Activated CD4-positive, alpha-beta T cell treated with anti-CD3 and anti-CD28 coated beads, Interleukin-2, amount 10 ng/mL, durations not matched to agents 7 days and 5 days (primary cell): ENCODE results near the gene ERP27. TPM values are rescaled to one million over a fixed set of nuclear protein-coding genes. Genes with fewer than 3 reads are reported as not detected.
A peak's percentile ranks its signal among the peaks of the same experiment; 100 is the strongest.

Source experiments
- CTCF ChIA-PET: fragments of 350-600 bp; sonication (Branson Sonifier 250); formaldehyde crosslinking; loops from one replicate; lab custom pipeline; 2021; ENCODE audit warnings: antibody characterized with exemption; lab: Charles Lee
- POLR2A ChIA-PET: fragments of 350-600 bp; sonication (Branson Sonifier 250); formaldehyde crosslinking; loops from one replicate; lab custom pipeline; 2021; ENCODE audit warnings: antibody characterized with exemption; lab: Charles Lee
- DNase-seq: peaks from one replicate; pipeline ENCODE4 v3.0.0-alpha.2; 2020
- H3K27ac Mint-ChIP-seq: one replicate; pipeline ENCODE4 v1.8.0; 2021; ENCODE audit warnings: mild to moderate bottlenecking, moderate library complexity, mixed read lengths
- H3K27me3 Mint-ChIP-seq: one replicate; pipeline ENCODE4 v1.8.0; 2021; ENCODE audit warnings: mixed read lengths
- H3K36me3 Mint-ChIP-seq: one replicate; pipeline ENCODE4 v1.8.0; 2021; ENCODE audit warnings: low read depth, mixed read lengths
- H3K4me1 Mint-ChIP-seq: one replicate; pipeline ENCODE4 v1.8.0; 2021; ENCODE audit warnings: mixed read lengths
- H3K4me3 Mint-ChIP-seq: one replicate; pipeline ENCODE4 v1.8.0; 2021; ENCODE audit warnings: mild to moderate bottlenecking, moderate library complexity, mixed read lengths
- H3K9me3 Mint-ChIP-seq: one replicate; pipeline ENCODE4 v1.8.0; 2021; ENCODE audit warnings: mixed read lengths
- total RNA-seq, 2 experiments: library from RNA; stranded (reverse); gene quantifications; one replicate each; pipeline ENCODE4 v1.2.3, GENCODE V29; 2021

Gene ERP27
- total RNA-seq, 2 experiments from 2014 or later, result 8.3 to 11.3 TPM

DNA sequence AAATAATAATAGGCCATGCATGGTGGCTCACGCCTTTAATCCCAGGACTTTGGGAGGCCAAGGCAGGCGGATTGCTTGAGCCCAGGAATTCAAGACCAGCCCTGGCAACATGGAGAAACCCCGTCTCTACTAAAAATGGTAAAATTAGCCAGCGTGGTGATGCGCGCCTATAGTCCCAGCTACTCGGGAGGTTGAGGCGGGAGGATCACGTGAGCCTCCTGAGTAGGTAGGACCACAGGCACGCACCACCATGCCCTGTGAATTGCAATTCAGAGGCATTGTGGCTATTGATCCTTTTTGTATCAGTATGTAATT, 20.7 kb upstream of the ERP27 start:
- Mint-ChIP-seq H3K27ac (peak overlapping the region; percentile 99), H3K27me3 (no peaks in the 10 kb centered on the region), H3K36me3 (peaks cover 68% of the 10 kb centered on the region), H3K4me1 (peaks cover 49% of the 10 kb centered on the region), H3K4me3 (peak overlapping the region; percentile 98), H3K9me3 (peaks cover 2% of the 10 kb centered on the region)
- ChIA-PET POLR2A (interaction anchor here (1.1 to 1.2 kb wide), 2 partner anchors 11 to 188 kb away, joined by 3 to 6 read pairs; a partner anchor contains a TSS), CTCF (interaction anchor here (1.3 to 1.5 kb wide), 2 partner anchors 10 to 14 kb away, joined by 3 to 4 read pairs; no protein-coding TSS in a partner anchor)
- DNase-seq, result no peak

DNA sequence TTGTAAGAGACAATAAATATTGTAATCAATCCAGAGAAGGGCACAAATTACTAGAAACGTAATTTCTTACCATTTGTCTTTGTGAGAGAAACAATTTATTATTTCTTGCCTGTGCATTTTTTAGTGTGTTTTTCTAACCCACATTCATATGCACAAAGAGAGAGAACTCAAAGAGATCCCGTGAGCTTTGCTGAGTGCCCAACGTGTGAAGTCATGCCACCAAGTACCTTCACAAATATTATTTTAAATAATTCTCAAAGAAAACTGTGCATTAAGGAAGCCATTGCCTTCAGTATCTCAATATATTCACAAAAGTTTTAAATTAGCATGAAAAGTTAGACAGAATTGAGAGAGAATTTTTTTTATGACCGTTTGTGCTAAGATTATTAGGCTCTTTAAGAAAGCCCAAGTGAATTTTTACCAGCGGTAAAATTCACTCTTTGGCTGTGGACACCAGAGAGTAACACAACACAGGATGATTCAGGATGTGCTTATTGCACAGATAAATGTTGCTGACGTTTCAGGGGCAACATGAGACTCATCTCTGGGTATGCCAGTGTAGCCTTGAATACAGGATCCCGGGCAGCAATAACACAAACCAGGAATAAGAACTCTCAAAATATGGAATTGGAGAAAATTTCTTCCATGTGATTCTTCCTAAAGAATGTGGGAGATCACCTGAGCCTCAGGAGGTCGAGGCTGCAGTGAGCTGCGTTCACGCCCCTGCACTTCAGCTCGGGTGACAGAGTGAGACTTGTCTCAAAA, 20.2 kb upstream of the ERP27 start:
- ChIA-PET POLR2A (interaction anchor here (1.2 to 1.3 kb wide), 2 partner anchors 10 to 188 kb away, joined by 3 to 6 read pairs; a partner anchor contains a TSS), CTCF (interaction anchor here (1.3 to 1.8 kb wide), 4 partner anchors 10 to 263 kb away, joined by 3 to 4 read pairs (median 4); partner anchors contain the start of gene RERG)
- peak overlapping the region; percentile 99 for H3K27ac Mint-ChIP-seq
- H3K27me3 Mint-ChIP-seq, result no peaks in the 10 kb centered on the region
- DNase-seq, result no peak
- H3K4me3 Mint-ChIP-seq, result peak overlapping the region; percentile 98
- peaks cover 70% of the 10 kb centered on the region for H3K36me3 Mint-ChIP-seq
- peaks cover 49% of the 10 kb centered on the region for H3K4me1 Mint-ChIP-seq
- no peaks in the 10 kb centered on the region for H3K9me3 Mint-ChIP-seq

DNA sequence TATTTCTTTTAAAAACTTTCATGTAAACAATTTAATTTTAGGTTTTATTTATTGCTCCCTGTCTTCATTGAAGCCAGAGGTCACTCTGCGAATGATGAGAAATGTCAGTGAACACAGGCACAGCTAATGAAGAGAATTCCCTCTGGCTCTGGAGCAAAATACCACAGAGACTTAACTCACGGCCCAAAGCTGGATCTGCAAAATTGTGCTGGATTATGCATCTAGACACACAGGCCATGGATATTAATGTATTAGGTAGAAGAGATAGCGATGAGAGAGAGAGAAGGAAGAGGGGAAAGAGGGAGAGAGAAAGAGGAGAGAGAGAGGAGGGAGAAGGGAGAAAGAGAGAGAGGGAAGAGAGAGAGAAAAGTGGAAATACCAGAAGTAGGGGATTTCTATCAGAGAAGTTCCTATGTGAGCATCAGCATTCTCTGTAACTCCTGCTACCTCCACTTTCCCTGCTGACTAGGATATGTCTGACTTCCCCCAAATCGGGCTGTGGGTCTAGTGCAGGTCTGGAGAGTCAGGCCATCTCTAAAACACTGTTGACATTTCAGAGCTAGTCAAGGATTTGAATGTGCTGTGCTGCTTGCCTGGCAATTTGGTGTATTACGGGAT, 19.3 kb upstream of the ERP27 start:
- peak overlapping the region; percentile 98 for H3K4me3 Mint-ChIP-seq
- H3K27me3 Mint-ChIP-seq, result no peaks in the 10 kb centered on the region
- POLR2A ChIA-PET, result interaction anchor here (1.3 kb wide), 1 partner anchor 187 kb away, joined by 3 read pairs; a partner anchor contains a TSS
- no peak for DNase-seq
- H3K36me3 Mint-ChIP-seq, result peaks cover 76% of the 10 kb centered on the region
- H3K27ac Mint-ChIP-seq, result peak overlapping the region; percentile 99
- CTCF ChIA-PET, result interaction anchor here (1.5 to 1.8 kb wide), 3 partner anchors 10 to 264 kb away, joined by 3 to 4 read pairs (median 4); partner anchors contain the start of gene RERG
- H3K4me1 Mint-ChIP-seq, result peaks cover 49% of the 10 kb centered on the region
- H3K9me3 Mint-ChIP-seq, result no peaks in the 10 kb centered on the region

DNA sequence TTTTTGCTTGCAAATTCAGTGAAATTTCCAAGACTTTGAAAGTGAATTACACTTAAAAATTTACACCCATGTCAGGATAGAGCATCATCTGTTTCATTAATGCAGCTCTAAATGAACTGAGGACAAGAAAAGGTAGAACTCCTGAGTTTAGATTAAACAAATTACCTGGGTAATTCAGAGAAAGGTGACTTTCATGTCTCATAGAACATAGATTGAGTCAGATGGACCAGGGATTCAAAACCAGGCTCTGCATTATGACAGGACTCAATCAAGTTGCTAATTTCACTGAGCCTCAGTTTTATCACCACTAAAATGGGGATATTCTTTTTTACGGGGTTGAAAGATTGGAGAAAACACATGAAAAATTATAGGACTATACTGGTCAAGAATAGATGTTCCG, 18.6 kb upstream of the ERP27 start:
- POLR2A ChIA-PET, result interaction anchor here (1.0 to 1.3 kb wide), 2 partner anchors 186 to 187 kb away, joined by 3 to 4 read pairs; a partner anchor contains a TSS
- H3K36me3 Mint-ChIP-seq, result peaks cover 83% of the 10 kb centered on the region
- peak overlapping the region; percentile 98 for H3K4me3 Mint-ChIP-seq
- H3K9me3 Mint-ChIP-seq, result no peaks in the 10 kb centered on the region
- H3K27me3 Mint-ChIP-seq, result no peaks in the 10 kb centered on the region
- peaks cover 54% of the 10 kb centered on the region for H3K4me1 Mint-ChIP-seq
- DNase-seq, result no peak
- CTCF ChIA-PET, result interaction anchor here (1.5 to 1.8 kb wide), 2 partner anchors 9 to 265 kb away, joined by 4 read pairs; partner anchors contain the start of gene RERG
- peak overlapping the region; percentile 81 for H3K27ac Mint-ChIP-seq

DNA sequence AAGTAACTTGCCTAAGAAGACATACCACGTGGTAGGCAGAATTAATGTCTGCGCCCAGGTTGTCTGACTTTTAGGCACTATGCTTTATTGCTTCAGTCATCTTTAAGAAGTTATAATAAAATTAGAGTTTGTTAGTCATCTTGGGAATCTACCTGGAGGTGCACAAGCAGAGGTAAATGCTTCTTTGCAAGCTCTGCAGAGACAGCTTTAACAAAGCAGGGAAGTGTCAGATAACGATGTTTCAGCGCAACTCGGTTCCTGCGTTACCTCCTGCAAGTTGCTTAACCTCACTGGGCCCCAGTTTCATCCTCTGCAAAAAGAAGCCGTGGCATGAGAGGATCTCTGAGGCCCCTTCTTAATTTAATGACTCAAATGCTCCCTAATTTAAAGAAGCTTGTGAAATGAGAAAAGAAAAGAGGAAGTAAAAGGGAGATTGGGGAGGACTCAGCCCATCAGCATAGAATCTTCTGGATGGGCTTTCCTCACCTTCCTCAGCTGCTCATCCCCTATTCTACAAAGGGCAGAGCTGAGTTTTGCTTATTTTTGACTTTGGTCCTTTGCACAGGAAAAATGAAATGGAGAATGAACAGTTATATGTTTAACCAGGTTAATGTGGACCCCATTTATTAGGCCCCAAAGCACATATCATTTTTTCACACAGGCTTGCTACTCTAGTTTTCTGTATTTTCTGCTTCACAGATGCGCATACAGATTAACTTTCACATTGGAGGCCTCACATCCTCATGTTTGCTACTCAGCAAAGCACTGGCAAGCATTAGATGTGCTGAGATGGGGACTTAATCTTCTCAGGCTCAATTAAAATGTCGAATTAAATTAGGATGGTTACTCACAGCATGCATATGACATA, 17.9 kb upstream of the ERP27 start:
- POLR2A ChIA-PET, result interaction anchor here (0.6 to 1.0 kb wide), 2 partner anchors 10 to 187 kb away, joined by 3 to 4 read pairs; no protein-coding TSS in a partner anchor
- Mint-ChIP-seq H3K36me3 (peaks cover 87% of the 10 kb centered on the region), H3K4me3 (peak overlapping the region; percentile 98), H3K27me3 (no peaks in the 10 kb centered on the region), H3K27ac (peak overlapping the region; percentile 81), H3K4me1 (peaks cover 60% of the 10 kb centered on the region), H3K9me3 (no peaks in the 10 kb centered on the region)
- DNase-seq, result peak; percentile 41
- CTCF ChIA-PET, result no interaction called here

DNA sequence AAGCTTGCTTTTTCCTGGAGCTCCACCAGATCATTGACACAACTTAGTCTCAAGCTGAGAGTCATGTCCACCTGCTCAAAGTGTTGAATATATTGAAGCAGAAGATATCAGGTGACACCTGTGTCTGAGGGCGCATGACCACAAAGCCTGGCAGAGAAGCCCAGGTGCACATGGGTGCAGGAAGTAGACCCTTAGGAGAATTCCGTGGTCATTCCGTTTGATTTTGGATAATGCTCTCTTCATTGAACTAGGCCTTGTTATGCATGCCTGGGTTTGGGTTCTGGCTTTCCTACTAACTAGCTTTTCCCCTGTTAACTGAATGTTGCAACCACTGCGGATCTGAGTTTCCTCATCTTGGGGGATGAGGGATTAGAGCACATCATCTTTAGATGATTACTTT, 15.9 kb upstream of the ERP27 start:
- H3K36me3 Mint-ChIP-seq, result peaks cover 86% of the 10 kb centered on the region
- DNase-seq, result no peak
- H3K4me3 Mint-ChIP-seq, result peak overlapping the region; percentile 73
- no peaks in the 10 kb centered on the region for H3K9me3 Mint-ChIP-seq
- peaks cover 80% of the 10 kb centered on the region for H3K4me1 Mint-ChIP-seq
- ChIA-PET CTCF (interaction anchor here (0.7 to 0.8 kb wide), 2 partner anchors 154 to 288 kb away, joined by 3 read pairs; no protein-coding TSS in a partner anchor), POLR2A (interaction anchor here (0.9 kb wide), 1 partner anchor 180 kb away, joined by 3 read pairs; no protein-coding TSS in a partner anchor)
- H3K27me3 Mint-ChIP-seq, result no peaks in the 10 kb centered on the region
- peak overlapping the region; percentile 91 for H3K27ac Mint-ChIP-seq

DNA sequence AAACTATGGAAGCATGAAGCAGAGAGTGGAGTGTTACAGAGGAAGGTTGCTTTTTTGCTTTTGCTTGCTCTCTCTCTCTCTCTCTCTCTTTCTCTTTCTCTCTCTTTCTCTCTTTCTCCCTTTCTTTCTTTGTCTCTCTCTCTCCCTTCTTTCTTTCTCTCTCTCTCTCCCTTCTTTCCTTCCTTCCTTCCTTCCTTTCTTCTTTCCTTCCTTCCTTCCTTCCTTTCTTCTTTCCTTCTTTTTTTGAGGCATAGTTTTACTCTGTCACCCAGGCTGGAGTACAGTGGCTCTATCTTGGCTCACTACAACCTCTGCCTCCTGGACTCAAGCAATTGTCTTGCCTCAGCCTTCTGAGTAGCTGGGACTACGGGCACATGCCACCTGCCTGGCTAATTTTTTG, 15.4 kb upstream of the ERP27 start:
- Mint-ChIP-seq H3K27ac (peak overlapping the region; percentile 91), H3K4me1 (peaks cover 86% of the 10 kb centered on the region), H3K27me3 (no peaks in the 10 kb centered on the region), H3K36me3 (peaks cover 86% of the 10 kb centered on the region), H3K9me3 (no peaks in the 10 kb centered on the region), H3K4me3 (peak overlapping the region; percentile 73)
- no peak for DNase-seq
- POLR2A ChIA-PET, result interaction anchor here (0.9 kb wide), 1 partner anchor 180 kb away, joined by 3 read pairs; no protein-coding TSS in a partner anchor
- CTCF ChIA-PET, result interaction anchor here (0.7 to 0.8 kb wide), 2 partner anchors 154 to 288 kb away, joined by 3 read pairs; no protein-coding TSS in a partner anchor

DNA sequence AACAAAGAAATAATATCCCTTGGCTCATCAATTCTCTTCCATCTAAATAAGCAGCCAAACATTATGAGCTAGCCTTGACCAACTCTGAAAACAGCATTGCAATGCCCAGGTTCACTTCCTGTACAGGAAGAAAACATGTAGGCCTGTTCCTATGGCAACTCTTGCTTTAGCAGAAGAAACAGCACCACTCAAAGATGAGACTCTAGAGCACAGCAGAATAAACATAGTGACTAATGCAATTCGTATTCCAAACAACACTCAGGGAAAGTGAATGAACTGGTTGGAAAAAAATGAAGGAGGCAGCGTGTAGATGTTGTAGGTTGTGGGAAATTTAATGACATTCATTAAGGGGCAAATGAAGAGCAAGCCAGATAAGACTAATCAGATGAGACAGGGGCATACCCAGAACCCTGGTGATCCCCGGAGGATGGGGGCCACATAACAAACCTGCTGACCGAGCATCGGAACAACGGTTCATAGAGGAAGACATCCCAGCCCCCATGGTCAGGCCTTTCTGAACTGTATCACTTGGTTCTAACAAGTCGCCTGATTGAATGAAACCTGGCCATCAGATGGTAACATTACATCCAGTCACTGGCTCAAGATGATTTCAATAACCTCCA, 14.1 kb upstream of the ERP27 start:
- Mint-ChIP-seq H3K36me3 (peaks cover 85% of the 10 kb centered on the region), H3K4me3 (peak overlapping the region; percentile 73), H3K27ac (peak overlapping the region; percentile 91), H3K4me1 (peaks cover 90% of the 10 kb centered on the region), H3K9me3 (no peaks in the 10 kb centered on the region), H3K27me3 (no peaks in the 10 kb centered on the region)
- peak; percentile 77 for DNase-seq
- ChIA-PET CTCF (interaction anchor here (0.7 to 1.0 kb wide), 3 partner anchors 11 to 181 kb away, joined by 3 to 5 read pairs (median 4); a partner anchor contains a TSS), POLR2A (interaction anchor here (0.7 kb wide), 1 partner anchor 182 kb away, joined by 3 read pairs; a partner anchor contains a TSS)

DNA sequence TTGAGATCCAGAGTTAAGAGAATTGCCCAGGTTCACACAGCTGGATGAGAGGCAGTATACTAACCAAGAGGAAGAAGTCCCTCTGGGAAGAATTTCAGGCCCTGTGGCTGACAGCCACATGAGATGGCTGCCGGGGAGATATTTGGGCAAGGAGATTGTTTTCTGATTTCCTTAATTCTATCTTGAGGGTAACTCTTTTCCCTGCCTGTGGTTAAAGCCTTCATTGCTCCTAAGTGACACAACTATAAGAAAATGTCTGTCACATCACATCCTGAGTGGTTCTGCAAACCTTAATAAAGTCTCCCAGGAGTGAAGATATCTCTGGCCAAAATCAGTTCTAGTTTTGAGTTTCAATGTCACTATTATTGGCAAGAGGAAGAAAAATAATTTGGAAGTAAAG, 13.5 kb upstream of the ERP27 start:
- Mint-ChIP-seq H3K36me3 (peaks cover 85% of the 10 kb centered on the region), H3K27me3 (no peaks in the 10 kb centered on the region), H3K27ac (peak overlapping the region; percentile 91), H3K4me3 (peak overlapping the region; percentile 73), H3K4me1 (peaks cover 90% of the 10 kb centered on the region), H3K9me3 (no peaks in the 10 kb centered on the region)
- ChIA-PET POLR2A (interaction anchor here (0.7 kb wide), 1 partner anchor 181 kb away, joined by 3 read pairs; a partner anchor contains a TSS), CTCF (interaction anchor here (0.7 to 1.0 kb wide), 3 partner anchors 11 to 181 kb away, joined by 3 to 5 read pairs (median 4); a partner anchor contains a TSS)
- DNase-seq, result no peak

DNA sequence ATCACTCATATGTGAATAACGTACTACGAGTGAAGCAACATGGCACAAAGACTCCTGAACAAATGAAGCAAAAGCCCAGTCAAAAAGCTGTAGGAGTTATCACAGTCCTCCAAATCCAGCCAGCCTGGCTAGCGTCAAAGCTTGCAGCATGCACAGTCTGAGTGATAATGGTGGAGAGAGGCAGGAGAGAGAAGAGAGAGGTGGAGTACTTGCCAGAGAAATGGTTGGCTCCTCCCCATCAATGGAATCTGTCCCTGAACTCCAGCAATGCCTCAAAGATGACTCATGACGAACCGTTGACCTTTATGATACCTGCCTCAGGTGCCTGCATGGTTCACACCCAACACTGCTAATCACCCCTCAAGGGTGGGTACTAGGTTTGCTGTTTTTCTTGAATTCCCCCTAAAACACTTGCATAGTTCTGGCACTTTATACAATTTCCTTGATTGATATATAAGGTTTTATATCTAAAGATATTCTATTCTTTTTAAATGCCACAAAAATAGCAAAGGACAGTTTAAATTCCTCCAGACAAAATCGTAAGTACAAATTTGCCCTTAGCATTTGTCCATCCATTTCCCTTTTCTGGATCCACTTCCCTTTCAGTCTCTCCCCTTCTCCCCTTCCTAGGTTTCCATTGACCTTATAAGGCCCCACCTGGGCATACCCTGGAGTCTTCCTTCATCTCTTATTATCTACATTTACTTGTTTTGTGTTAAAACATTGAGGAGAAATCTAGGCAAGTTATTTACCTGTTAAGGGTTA, 12.8 kb upstream of the ERP27 start:
- Mint-ChIP-seq H3K9me3 (no peaks in the 10 kb centered on the region), H3K4me1 (peaks cover 90% of the 10 kb centered on the region), H3K36me3 (peaks cover 85% of the 10 kb centered on the region), H3K4me3 (peak overlapping the region; percentile 73), H3K27me3 (no peaks in the 10 kb centered on the region), H3K27ac (peak overlapping the region; percentile 91)
- ChIA-PET CTCF (no interaction called here), POLR2A (no interaction called here)
- no peak for DNase-seq

DNA sequence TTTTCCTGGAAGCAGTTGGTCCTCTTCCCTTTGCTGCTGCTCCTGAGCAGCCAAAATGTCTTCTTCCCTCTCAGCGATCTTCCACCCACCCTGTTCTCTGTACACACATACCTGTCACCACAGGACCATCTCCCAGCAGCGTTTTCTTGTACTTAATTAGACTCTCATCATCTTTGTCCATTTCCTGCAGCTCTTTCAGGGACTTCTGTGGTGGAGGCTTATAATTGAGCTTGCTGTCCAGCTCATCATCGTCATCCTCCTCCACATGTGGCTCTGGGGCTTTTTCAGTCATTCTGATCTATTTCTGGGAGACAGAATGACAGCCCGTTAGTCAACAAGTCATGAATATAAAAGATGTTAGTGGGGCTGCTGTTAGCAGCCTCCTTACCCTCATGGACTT, 12.1 kb upstream of the ERP27 start:
- Mint-ChIP-seq H3K9me3 (no peaks in the 10 kb centered on the region), H3K27ac (peak overlapping the region; percentile 90), H3K4me3 (peak overlapping the region; percentile 73), H3K27me3 (no peaks in the 10 kb centered on the region), H3K4me1 (peaks cover 90% of the 10 kb centered on the region), H3K36me3 (peaks cover 87% of the 10 kb centered on the region)
- ChIA-PET CTCF (no interaction called here), POLR2A (no interaction called here)
- DNase-seq, result no peak
